ENCODE measurements around the gene FRMD4B. TPM values are rescaled to one million over a fixed set of nuclear protein-coding genes. Genes with fewer than 3 reads are reported as not detected.

The FRMD4B gene
- total and polyA plus RNA-seq, 2 donors (not counting 3 experiments of a cell fraction or from before 2014, with no cell fraction given): 66.4 to 89.7 TPM

DNA sequence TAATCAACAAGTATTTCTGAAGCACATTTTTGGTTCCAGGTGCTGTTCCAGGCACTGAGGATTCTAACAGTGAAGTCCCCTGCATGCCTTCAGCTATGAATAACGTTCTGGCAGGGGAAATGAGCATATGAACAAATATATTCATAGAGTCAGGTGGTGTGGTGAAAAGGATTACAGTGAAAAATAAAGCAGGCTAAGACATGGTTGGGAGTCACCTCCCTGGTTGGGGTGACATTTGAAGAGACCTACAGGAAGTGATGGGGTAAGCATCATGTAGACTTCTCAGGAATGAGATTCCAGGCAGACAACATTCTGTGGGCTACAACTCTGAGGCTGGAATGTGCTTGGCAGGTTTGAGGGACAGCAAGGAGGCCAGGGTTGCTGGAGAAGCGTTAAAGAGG lies 15.0 kb downstream of the FRMD4B start:
- TF ChIP-seq MYC (IDR thresholded peaks at IDR 0.05; ENCODE audit: low read depth, low read length) (no peak), JUN (IDR thresholded peaks at IDR 0.05; ENCODE audit: borderline replicate concordance, insufficient read depth, insufficient read length, low read depth) (no peak), POLR2AphosphoS5 (IDR thresholded peaks at IDR 0.05; ENCODE audit: insufficient read depth, low read depth, low read length) (no peak), GATA2 (IDR thresholded peaks at IDR 0.05; ENCODE audit: insufficient read depth, insufficient read length, low read depth, low read length) (no peak), POLR2A (IDR thresholded peaks at IDR 0.05; ENCODE audit: low read depth, low read length) (no peak), FOS (IDR thresholded peaks at IDR 0.05; ENCODE audit: borderline replicate concordance, insufficient read depth, low read length) (no peak), EZH2 (IDR thresholded peaks at IDR 0.05; ENCODE audit: borderline replicate concordance, low read depth, low read length, severe bottlenecking) (no peak)
- TF ChIP-seq, protein P1, sequence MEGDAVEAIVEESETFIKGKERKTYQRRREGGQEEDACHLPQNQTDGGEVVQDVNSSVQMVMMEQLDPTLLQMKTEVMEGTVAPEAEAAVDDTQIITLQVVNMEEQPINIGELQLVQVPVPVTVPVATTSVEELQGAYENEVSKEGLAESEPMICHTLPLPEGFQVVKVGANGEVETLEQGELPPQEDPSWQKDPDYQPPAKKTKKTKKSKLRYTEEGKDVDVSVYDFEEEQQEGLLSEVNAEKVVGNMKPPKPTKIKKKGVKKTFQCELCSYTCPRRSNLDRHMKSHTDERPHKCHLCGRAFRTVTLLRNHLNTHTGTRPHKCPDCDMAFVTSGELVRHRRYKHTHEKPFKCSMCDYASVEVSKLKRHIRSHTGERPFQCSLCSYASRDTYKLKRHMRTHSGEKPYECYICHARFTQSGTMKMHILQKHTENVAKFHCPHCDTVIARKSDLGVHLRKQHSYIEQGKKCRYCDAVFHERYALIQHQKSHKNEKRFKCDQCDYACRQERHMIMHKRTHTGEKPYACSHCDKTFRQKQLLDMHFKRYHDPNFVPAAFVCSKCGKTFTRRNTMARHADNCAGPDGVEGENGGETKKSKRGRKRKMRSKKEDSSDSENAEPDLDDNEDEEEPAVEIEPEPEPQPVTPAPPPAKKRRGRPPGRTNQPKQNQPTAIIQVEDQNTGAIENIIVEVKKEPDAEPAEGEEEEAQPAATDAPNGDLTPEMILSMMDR (IDR thresholded peaks at IDR 0.05; ENCODE audit: extremely low read depth in 1 of 2, insufficient read depth in 1 of 2, low read depth in 1 of 2, low read length in 2 of 2): no peak
- TF ChIP-seq, protein P2, sequence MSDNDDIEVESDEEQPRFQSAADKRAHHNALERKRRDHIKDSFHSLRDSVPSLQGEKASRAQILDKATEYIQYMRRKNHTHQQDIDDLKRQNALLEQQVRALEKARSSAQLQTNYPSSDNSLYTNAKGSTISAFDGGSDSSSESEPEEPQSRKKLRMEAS (IDR thresholded peaks at IDR 0.05; ENCODE audit: insufficient read depth, insufficient read length): no peak
- intact Hi-C loops (cut with micrococcal nuclease) (loop anchor here (1.0 to 5.0 kb wide), 2 partner anchors 18 to 36 kb away; no protein-coding TSS in a partner anchor), dilution Hi-C loops (cut with MboI; ENCODE audit: extremely low pct_ligation_motif_present, low sequenced_read_pairs) (no loop called here)
- Histone ChIP-seq H2AFZ (ENCODE audit: low read depth, low read length) (peak overlapping the region; percentile 94), H4K20me1 (replicated peaks; ENCODE audit: control insufficient read depth, extremely low read depth, insufficient read depth, low read length) (no peaks in the 10 kb centered on the region), H3K9ac (replicated peaks; ENCODE audit: extremely low read depth, insufficient read depth, low read length) (no peak overlapping the region), H3K9me1 (replicated peaks; ENCODE audit: control insufficient read depth, extremely low read depth, insufficient read depth, low read length) (no peaks in the 10 kb centered on the region), H3K36me3 (ENCODE audit: control insufficient read depth in 2 of 2, extremely low read depth in 1 of 2, insufficient read depth in 2 of 2, low read length in 2 of 2) (no peaks in the 10 kb centered on the region), H3K9me3 (replicated peaks; ENCODE audit: control insufficient read depth, insufficient read depth, low read length) (no peaks in the 10 kb centered on the region), H3K27me3 (ENCODE audit: control insufficient read depth in 2 of 2, insufficient read depth in 2 of 2, low read length in 2 of 2) (no peaks in the 10 kb centered on the region), H3K4me1 (ENCODE audit: control insufficient read depth, extremely low read depth, insufficient read depth, low read length) (peaks cover 31% of the 10 kb centered on the region), H3K4me2 (ENCODE audit: insufficient read depth, low read length) (no peak overlapping the region), H3K4me3 (replicated peaks in 1 of 3; ENCODE audit: insufficient read depth in 1 of 3, low read depth in 1 of 3, low read length in 3 of 3) (no peak overlapping the region), H3K79me2 (ENCODE audit: control insufficient read depth, insufficient read depth, low read length) (no peaks in the 10 kb centered on the region), H3K27ac (ENCODE audit: insufficient read depth, low read depth, low read length) (no peak overlapping the region)
- BruUV-seq (replicated peaks): no TSS peak
- CTCF ChIA-PET: interaction anchor here (1.2 to 3.3 kb wide), 7 partner anchors 10 to 71 kb away, joined by 3 to 26 read pairs (median 13); partner anchors contain the start of gene FRMD4B
- POLR2A ChIA-PET: no interaction called here
- DNase-seq (ENCODE audit: low read depth, low spot score) (no peak), FAIRE-seq (no peak)

Data from endothelial cell of umbilical vein (primary cell).